B cell (primary cell): Measurements from ENCODE around the gene ECT2. TPM values are rescaled to one million over a fixed set of nuclear protein-coding genes. Genes with fewer than 3 reads are reported as not detected.
A peak's percentile ranks its signal among the peaks of the same experiment; 100 is the strongest.

Experiments
- ATAC-seq: fragments of 200-7000 bp; cut with Tn5 transposase; one replicate; pipeline ENCODE4 v1.10.0; 2021; ENCODE audit warnings: low read depth, mild to moderate bottlenecking, moderate number of reproducible peaks, moderate library complexity
- CTCF ChIA-PET: fragments of 350-600 bp; sonication (Branson Sonifier 250); formaldehyde crosslinking; loops from one replicate; lab custom pipeline; 2021; ENCODE audit warnings: antibody characterized with exemption, inconsistent platforms; lab: Charles Lee
- POLR2A ChIA-PET: fragments of 350-600 bp; sonication (Branson Sonifier 250); formaldehyde crosslinking; loops from one replicate; lab custom pipeline; 2021; ENCODE audit warnings: antibody characterized with exemption; lab: Charles Lee
- DNase-seq: peaks from one replicate; pipeline ENCODE4 v3.0.0; 2013
- H2AFZ ChIP-seq: 2 replicates; pipeline ENCODE4 v1.6.1; 2012; ENCODE audit warnings: mild to moderate bottlenecking, low read depth, low read length; ENCODE audit not compliant: insufficient read depth, poor library complexity, severe bottlenecking
- H3K27ac ChIP-seq, 2 donors: 1 replicate in 1 of 2; 2 replicates in 1 of 2; pipeline ENCODE4 v1.5.1; 2012 to 2013; ENCODE audit warnings: low read length in 2 of 2, mild to moderate bottlenecking in 2 of 2, moderate library complexity in 1 of 2
- H3K27me3 ChIP-seq, 4 experiments: fragments of 200-600 bp in 1 of 4; sonication (generic) in 1 of 4; replicated peaks in 1 of 4; 1 replicate in 2 of 4; 2 replicates in 2 of 4; pipeline versions ENCODE4 v1.6.1 to v1.7.0; 2013 to 2016; ENCODE audit warnings: low read length in 3 of 4, mild to moderate bottlenecking in 2 of 4, mixed read lengths in 1 of 4, moderate library complexity in 1 of 4; ENCODE audit not compliant: insufficient read depth in 4 of 4, control insufficient read depth in 3 of 4; ENCODE audit errors: control extremely low read depth in 1 of 4
- H3K36me3 ChIP-seq, 2 experiments: replicated peaks in 1 of 2; 1 replicate in 1 of 2; 2 replicates in 1 of 2; pipeline versions ENCODE4 v1.6.1 to v1.7.1; 2013; ENCODE audit warnings: low read length in 1 of 2; ENCODE audit not compliant: insufficient read depth in 2 of 2, control insufficient read depth in 1 of 2; ENCODE audit errors: control extremely low read depth in 1 of 2, extremely low read depth in 1 of 2
- H3K4me1 ChIP-seq, 2 donors: fragments of 200-600 bp in 1 of 2; sonication (generic) in 1 of 2; 1 replicate in 1 of 2; 2 replicates in 1 of 2; pipeline versions ENCODE4 v1.5.1 to v1.6.1; 2013 to 2017; ENCODE audit warnings: low read length in 2 of 2; ENCODE audit not compliant: control insufficient read depth in 2 of 2, insufficient read depth in 2 of 2
- H3K4me2 ChIP-seq: replicated peaks from 2 replicates; pipeline ENCODE3; 2012; ENCODE audit warnings: mild to moderate bottlenecking, low read depth, low read length; ENCODE audit not compliant: poor library complexity, severe bottlenecking
- H3K4me3 ChIP-seq, 5 experiments: fragments of 200-600 bp in 1 of 5; sonication (generic) in 1 of 5; 1 replicate in 3 of 5; 2 replicates in 2 of 5; pipeline versions ENCODE4 v1.5.1 to v1.7.0; 2011 to 2016; ENCODE audit warnings: low read length in 4 of 5, mild to moderate bottlenecking in 4 of 5, low read depth in 2 of 5, control low read depth in 1 of 5, moderate library complexity in 1 of 5; ENCODE audit not compliant: insufficient read depth in 1 of 5; ENCODE audit errors: control extremely low read depth in 1 of 5, extremely low read depth in 1 of 5
- H3K79me2 ChIP-seq: fragments of 200-600 bp; sonication (generic); one replicate; pipeline ENCODE4 v1.6.0; 2016; ENCODE audit warnings: low read length; ENCODE audit not compliant: control insufficient read depth, insufficient read depth
- H3K9ac ChIP-seq: fragments of 200-600 bp; sonication (generic); 2 replicates; pipeline ENCODE4 v1.6.1; 2017; ENCODE audit warnings: mild to moderate bottlenecking, low read length, moderate library complexity
- H3K9me3 ChIP-seq, 3 donors: one replicate each; pipeline versions ENCODE4 v1.6.1 to v1.7.1; 2013; ENCODE audit warnings: low read length in 2 of 3; ENCODE audit not compliant: control insufficient read depth in 2 of 3, insufficient read depth in 1 of 3; ENCODE audit errors: control extremely low read depth in 1 of 3
- H4K20me1 ChIP-seq: 2 replicates; pipeline ENCODE4 v1.6.0; 2012; ENCODE audit warnings: mild to moderate bottlenecking, low read length; ENCODE audit not compliant: insufficient read depth, control insufficient read depth, poor library complexity, severe bottlenecking
- H3K27ac Mint-ChIP-seq: one replicate; pipeline ENCODE4 v1.8.0; 2021; ENCODE audit warnings: mixed read lengths
- H3K27me3 Mint-ChIP-seq: one replicate; pipeline ENCODE4 v1.8.0; 2021; ENCODE audit warnings: mixed read lengths
- H3K4me1 Mint-ChIP-seq: one replicate; pipeline ENCODE4 v1.8.0; 2021; ENCODE audit warnings: mixed read lengths
- H3K4me3 Mint-ChIP-seq: one replicate; pipeline ENCODE4 v1.8.0; 2021; ENCODE audit warnings: mixed read lengths
- H3K9me3 Mint-ChIP-seq: one replicate; pipeline ENCODE4 v1.8.0; 2022; ENCODE audit warnings: mixed read lengths; ENCODE audit not compliant: insufficient read depth
- EZH2 ChIP-seq: IDR thresholded peaks from 2 replicates; pipeline ENCODE4 v1.6.1; 2012; ENCODE audit warnings: borderline replicate concordance, low read depth, mild to moderate bottlenecking, moderate library complexity, low read length; ENCODE audit not compliant: insufficient read depth, poor library complexity, severe bottlenecking
- WGBS: methylation state at CpG from one replicate; pipeline ENCODE4 v1.1.5; 2013; ENCODE audit warnings: missing lambda C conversion rate; ENCODE audit not compliant: insufficient coverage; 5-methylcytosine and 5-hydroxymethylcytosine counted together
- intact Hi-C: fragments of 100-400 bp; cut with micrococcal nuclease; formaldehyde crosslinking; loops from one replicate; pipeline ENCODE4 v1.10.0; 2022
- polyA plus RNA-seq: library from polyadenylated mRNA; depleted of rRNA; stranded (reverse); fragments of >200 nt; gene quantifications from 2 replicates; pipeline ENCODE4 v1.2.3, GENCODE V29; 2012
- total RNA-seq, 2 donors: library from RNA; stranded (reverse); fragments of 120-200 nt in 1 of 2; gene quantifications; 1 replicate in 1 of 2; 2 replicates in 1 of 2; pipeline versions ENCODE4 v1.2.3 to v1.2.4, GENCODE V29; 2013 to 2022
- TF ChIP-seq, protein P1 (sequence below): fragments of 200-600 bp; IDR thresholded peaks from one replicate; pipeline ENCODE4 v1.8.0; 2022; ENCODE audit warnings: antibody characterized with exemption, mild to moderate bottlenecking

ECT2 gene
- total and polyA plus RNA-seq, 2 donors (not counting 1 experiment from before 2014, with no cell fraction given) = 1.00 to 5.1 TPM

DNA sequence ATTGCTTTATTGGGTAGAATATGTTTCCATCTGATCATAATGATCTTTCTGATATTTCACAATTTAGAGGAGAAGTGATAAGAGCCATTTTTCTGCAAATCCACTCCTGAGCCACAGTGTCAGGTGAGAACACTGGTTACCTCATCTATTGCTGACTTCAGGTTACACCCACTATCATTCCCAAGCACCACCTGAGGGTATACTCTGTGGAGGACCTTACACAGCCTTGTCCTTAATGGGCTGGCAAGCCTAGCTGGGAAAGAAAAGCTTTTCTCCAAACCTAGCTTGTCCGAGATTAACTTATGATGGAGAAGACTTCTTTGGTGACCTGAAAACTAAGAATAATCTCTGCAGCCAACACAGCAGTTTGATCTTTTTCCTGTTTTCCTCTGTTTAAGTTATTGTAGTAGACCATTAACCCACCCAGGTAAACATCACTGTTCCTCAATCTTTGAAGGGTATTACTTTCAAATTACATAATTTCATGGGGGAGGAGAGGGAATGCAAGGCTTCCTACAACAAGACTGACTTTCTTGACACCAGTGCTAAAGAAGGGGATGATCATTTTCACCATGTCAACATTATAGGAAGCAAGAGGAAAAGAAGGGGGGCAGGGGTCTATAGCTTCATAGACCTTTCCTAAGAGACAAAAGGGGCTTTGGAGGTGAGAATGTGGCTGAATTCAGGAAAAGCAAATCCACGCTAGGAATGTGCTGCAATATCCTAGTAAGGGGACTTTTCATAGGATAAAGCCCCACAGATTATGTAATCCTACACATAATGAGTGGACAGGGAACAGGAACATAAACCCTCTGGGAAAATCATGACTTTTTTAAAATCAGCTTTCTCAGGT, 41.4 kb upstream of the ECT2 start:
- ChIA-PET POLR2A (no interaction called here), CTCF (interaction anchor here (1.0 to 1.4 kb wide), 3 partner anchors 36 to 202 kb away, joined by 3 to 5 read pairs (median 4); partner anchors contain the start of gene ECT2)
- Histone ChIP-seq H2AFZ (no peak overlapping the region), H3K27me3 (no peaks in the 10 kb centered on the region), H3K4me1 (peaks cover 15 to 23% of the 10 kb centered on the region in 2 donors), H4K20me1 (peaks cover 1% of the 10 kb centered on the region), H3K79me2 (peaks cover 1% of the 10 kb centered on the region), H3K27ac (no peak overlapping the region), H3K4me2 (peak overlapping the region; percentile 82), H3K4me3 (no peak overlapping the region), H3K9me3 (no peaks in the 10 kb centered on the region), H3K36me3 (no peaks in the 10 kb centered on the region), H3K9ac (peak overlapping the region; percentile 80)
- ATAC-seq (no peak), DNase-seq (no peak)
- Mint-ChIP-seq H3K4me3 (peak overlapping the region; percentile 98), H3K4me1 (peaks cover 37% of the 10 kb centered on the region), H3K27me3 (no peaks in the 10 kb centered on the region), H3K27ac (peak overlapping the region; percentile 17), H3K9me3 (no peaks in the 10 kb centered on the region)
- intact Hi-C loops = no loop called here
- WGBS = 80% methylated on average over 1 of the region's 2 CpGs
- no peak for TF ChIP-seq EZH2
- TF ChIP-seq, protein P1, sequence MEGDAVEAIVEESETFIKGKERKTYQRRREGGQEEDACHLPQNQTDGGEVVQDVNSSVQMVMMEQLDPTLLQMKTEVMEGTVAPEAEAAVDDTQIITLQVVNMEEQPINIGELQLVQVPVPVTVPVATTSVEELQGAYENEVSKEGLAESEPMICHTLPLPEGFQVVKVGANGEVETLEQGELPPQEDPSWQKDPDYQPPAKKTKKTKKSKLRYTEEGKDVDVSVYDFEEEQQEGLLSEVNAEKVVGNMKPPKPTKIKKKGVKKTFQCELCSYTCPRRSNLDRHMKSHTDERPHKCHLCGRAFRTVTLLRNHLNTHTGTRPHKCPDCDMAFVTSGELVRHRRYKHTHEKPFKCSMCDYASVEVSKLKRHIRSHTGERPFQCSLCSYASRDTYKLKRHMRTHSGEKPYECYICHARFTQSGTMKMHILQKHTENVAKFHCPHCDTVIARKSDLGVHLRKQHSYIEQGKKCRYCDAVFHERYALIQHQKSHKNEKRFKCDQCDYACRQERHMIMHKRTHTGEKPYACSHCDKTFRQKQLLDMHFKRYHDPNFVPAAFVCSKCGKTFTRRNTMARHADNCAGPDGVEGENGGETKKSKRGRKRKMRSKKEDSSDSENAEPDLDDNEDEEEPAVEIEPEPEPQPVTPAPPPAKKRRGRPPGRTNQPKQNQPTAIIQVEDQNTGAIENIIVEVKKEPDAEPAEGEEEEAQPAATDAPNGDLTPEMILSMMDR = no peak
